D721Med (cell line): Measurements from ENCODE around the gene RAB36.

Source experiments
- DNase-seq: peaks from one replicate; pipeline ENCODE4 v3.0.0; 2011; ENCODE audit warnings: low spot score; ENCODE audit not compliant: insufficient read length
- FAIRE-seq: peaks from 2 replicates; lab custom pipeline; 2011; peaks lifted over from hg19 to GRCh38; lab: Jason Lieb, UNC
- CTCF ChIP-seq: IDR thresholded peaks from 2 replicates; pipeline ENCODE4 v1.5.1; 2012; ENCODE audit warnings: mild to moderate bottlenecking, control low read depth; ENCODE audit not compliant: insufficient read depth; ENCODE audit errors: missing control alignments

RAB36 gene

DNA sequence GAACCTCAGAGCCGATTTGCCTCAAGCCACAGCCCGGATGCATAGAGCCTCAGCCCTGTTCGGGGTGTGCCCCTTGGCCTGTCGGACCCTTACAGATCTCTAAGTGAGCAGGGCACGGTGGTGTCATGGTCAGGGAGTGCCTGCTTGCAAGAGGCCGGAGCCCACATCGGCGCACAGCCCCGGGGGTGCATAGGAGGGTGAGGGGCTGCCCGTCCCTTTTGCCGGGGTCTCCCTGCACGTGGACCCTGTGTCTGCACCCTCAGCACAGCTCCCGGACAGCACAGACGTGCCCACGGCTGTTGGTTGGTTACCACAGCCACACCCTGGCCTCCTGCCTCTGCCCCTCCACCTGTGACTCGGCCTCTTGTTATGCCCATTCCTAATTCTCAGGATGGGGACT, 6.5 kb downstream of the RAB36 start:
- TF ChIP-seq CTCF: no peak
- FAIRE-seq (no peak), DNase-seq (no peak)

DNA sequence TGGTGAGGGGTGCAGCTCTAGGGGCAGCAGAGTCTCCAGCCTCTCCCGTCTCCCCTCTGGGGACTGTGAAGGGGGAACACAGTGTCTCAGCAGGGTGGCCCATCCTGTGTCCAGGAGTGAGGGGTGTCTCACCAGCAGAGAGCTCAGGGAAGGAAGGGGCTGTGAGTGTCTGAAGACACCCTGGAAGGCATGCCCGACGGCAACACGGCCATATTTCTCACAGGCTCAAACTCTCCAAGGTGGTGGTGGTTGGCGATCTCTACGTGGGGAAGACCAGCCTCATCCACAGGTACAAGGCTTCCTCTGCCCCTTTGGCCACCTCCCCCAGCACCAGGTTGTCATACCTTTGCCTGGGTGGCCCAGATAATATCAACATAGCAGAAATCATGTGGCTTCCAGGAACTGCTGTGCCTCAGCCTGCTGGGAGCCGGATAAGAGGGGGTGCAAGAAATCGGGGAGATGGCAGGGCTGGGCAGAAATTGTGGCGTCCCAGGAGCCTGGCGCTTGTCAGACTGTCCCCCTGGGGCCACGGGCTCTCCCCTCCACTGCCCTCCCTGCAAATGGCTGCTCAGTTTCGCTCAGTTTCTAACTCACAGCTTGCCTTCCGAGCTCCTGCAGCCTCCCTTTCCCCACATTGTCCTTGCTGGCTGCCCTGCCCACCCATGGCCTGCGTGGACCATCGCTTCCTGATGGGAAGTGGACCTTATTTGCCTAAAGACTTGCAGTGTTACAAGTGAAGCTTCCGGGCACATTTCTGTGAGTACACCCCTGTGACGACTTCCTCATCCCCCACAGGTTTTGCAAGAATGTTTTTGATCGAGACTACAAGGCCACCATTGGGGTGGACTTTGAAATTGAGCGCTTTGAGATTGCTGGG, 7.2 kb downstream of the RAB36 start:
- FAIRE-seq: no peak
- no peak for DNase-seq
- TF ChIP-seq CTCF: no peak

DNA sequence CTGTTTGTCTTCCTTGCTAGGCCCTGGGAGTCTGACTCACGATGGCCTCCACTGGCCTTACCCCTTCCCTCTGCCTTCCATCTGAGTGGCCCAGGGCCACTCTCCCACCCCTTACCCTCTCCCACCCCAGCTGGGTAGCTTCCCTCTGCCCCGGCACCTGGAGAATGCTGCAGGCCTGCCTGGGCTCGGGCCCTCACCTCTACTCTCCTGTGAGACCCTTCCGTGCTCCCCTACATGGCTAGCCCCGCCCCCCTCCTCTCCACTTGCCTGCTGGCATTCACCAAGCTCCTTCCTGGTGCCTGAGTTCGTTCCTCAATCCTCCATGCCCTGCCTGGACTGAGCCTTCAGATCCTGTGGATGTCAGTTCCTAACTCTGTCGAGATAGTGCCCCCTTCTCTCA, 8.7 kb downstream of the RAB36 start:
- no peak for TF ChIP-seq CTCF
- FAIRE-seq (no peak), DNase-seq (no peak)

GRCh38 chr22:23154461-23154860, 9.2 kb downstream of the RAB36 start:
- DNase-seq (no peak), FAIRE-seq (no peak)

GRCh38 chr22:23155143-23155542, 9.9 kb downstream of the RAB36 start:
- no peak for TF ChIP-seq CTCF
- FAIRE-seq: no peak
- DNase-seq: no peak

More at GRCh38 chr22:23154461-23154860, 9.2 kb downstream of the RAB36 start:
- TF ChIP-seq CTCF: no peak

- FAIRE-seq: no peak
- no peak for TF ChIP-seq CTCF
- no peak for DNase-seq
These were observed 10.6 kb downstream of the RAB36 start for GRCh38 chr22:23155831-23156230.

- FAIRE-seq (no peak), DNase-seq (no peak)
- TF ChIP-seq CTCF: no peak
These were observed 11.0 kb downstream of the RAB36 start for GRCh38 chr22:23156286-23156685.
